ENCODE measurements around the gene FGD2.

FGD2 gene

GRCh38 chr6:37018198-37019064 lies 13.0 kb downstream of the FGD2 start:
- peak; percentile 77 to 89 for DNase-seq (ENCODE audit: low read depth in 2 of 2)

- DNase-seq (ENCODE audit: low read depth in 2 of 2) = no peak
Observed at GRCh38 chr6:37019065-37019450, 13.6 kb downstream of the FGD2 start.

- no peak for DNase-seq (ENCODE audit: low read depth in 2 of 2)
Observed at GRCh38 chr6:37020381-37020780, 14.9 kb downstream of the FGD2 start.

- DNase-seq (ENCODE audit: low read depth in 2 of 2) = no peak
Observed at GRCh38 chr6:37020812-37021211, 15.4 kb downstream of the FGD2 start.

- peak; percentile 48 to 53 for DNase-seq (ENCODE audit: low read depth in 2 of 2)
Observed at GRCh38 chr6:37021356-37022129, 16.1 kb downstream of the FGD2 start.

- no peak for DNase-seq (ENCODE audit: low read depth in 2 of 2)
Observed at GRCh38 chr6:37022135-37022863, 16.8 kb downstream of the FGD2 start.

GRCh38 chr6:37024656-37025337 lies 19.3 kb downstream of the FGD2 start:
- DNase-seq (ENCODE audit: low read depth in 2 of 2) = peak; percentile 50 to 53

- DNase-seq (ENCODE audit: low read depth in 2 of 2) = no peak
Observed at GRCh38 chr6:37025621-37026466, 20.4 kb downstream of the FGD2 start.

- DNase-seq (ENCODE audit: low read depth in 2 of 2) = no peak
Observed at GRCh38 chr6:37027036-37027720, 21.7 kb downstream of the FGD2 start.

GRCh38 chr6:37027811-37028469 lies 22.5 kb downstream of the FGD2 start:
- no peak for DNase-seq (ENCODE audit: low read depth in 2 of 2)

- DNase-seq (ENCODE audit: low read depth in 2 of 2) = peak; percentile 34
Observed at GRCh38 chr6:37029249-37029971, 24.0 kb downstream of the FGD2 start.

- no peak for DNase-seq (ENCODE audit: low read depth in 2 of 2)
Observed at GRCh38 chr6:37030599-37030998, 25.1 kb downstream of the FGD2 start.

GRCh38 chr6:37032239-37032638 lies 26.8 kb downstream of the FGD2 start:
- DNase-seq (ENCODE audit: low read depth in 2 of 2) = no peak

- peak; percentile 37 to 38 for DNase-seq (ENCODE audit: low read depth in 2 of 2)
Observed at GRCh38 chr6:37033255-37033654, 27.8 kb downstream of the FGD2 start.

- no peak for DNase-seq (ENCODE audit: low read depth in 2 of 2)
Observed at GRCh38 chr6:37033819-37034795, 28.7 kb downstream of the FGD2 start.

- no peak for DNase-seq (ENCODE audit: low read depth in 2 of 2)
Observed at GRCh38 chr6:37036146-37036545, 30.7 kb downstream of the FGD2 start.

- no peak for DNase-seq (ENCODE audit: low read depth in 2 of 2)
Observed at GRCh38 chr6:37038292-37039198, 33.1 kb downstream of the FGD2 start.

All from stimulated activated CD8-positive, alpha-beta memory T cell treated with anti-CD3 and anti-CD28 coated beads, Interleukin-2, amount 100 ng/mL, for 48 hours (primary cell).